Kasumi-1 (cell line): ENCODE measurements around the gene CAPN5.
"Not testable (repeated sequence)": the region's sequence is repeated elsewhere in the genome, so short reads cannot be mapped to it uniquely, and the experiment has no call there.

ENCODE experiments used
- DNase-seq, 2 experiments: peaks; one replicate each; lab custom pipeline; 2025; lab: John Stamatoyannopoulos, UW

Gene CAPN5

DNA sequence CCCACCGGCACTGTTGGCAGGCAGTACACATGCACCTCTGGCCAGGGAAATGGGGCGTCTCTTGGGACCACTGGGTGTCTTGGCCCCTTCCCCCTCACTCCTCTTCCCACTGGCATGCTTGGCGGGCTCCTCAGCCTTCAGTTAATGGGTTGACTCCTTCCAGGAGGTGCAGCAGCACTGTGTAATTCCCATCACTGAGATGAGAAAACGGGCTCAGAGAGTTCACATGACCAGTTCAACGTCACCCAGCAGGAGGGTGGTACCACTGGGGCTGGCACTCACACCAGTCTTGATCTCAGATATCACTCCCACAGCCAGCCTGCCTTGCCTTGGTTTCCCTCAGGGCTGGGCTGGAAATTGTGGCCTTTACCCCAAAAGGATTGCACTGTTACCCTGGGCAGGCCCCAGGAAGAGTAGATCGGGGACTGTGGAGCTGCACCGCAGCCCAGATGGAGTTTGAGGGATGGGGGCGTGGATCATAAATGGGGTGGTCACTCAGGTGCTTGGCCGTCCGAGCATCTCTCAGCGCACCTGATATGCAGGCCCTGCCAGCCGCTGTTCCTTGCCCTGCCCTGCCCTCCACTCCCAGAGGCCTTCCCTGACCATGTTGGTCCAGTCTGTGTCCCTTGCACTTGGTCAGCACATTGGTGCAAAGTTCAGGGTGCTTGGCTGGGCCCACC lies 16.9 kb downstream of the CAPN5 start:
- DNase-seq, result no peak

DNA sequence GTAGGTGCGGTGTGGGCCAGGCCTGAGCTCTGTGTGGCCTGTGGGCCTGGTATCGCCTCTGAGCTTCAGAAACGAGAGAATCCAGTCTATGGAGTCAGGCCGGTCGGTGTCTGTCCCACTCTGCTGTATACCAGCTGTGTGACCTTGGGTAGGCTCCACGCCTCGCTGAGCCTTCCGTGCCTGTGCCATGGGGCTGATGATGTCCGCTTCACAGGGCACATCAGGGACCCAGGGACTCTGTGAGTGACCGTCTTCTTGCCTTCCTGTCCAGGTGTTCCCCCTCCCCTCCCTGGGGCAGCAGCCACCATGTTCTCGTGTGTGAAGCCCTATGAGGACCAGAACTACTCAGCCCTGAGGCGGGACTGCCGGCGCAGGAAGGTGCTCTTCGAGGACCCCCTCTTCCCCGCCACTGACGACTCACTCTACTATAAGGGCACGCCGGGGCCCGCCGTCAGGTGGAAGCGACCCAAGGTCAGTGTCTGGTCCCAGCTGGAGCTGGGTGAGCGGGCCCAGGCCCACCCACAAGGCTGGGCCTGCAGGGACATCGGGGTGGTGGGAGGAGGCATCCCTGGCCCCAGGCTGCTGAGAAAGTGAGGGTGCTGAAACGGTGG lies 17.9 kb downstream of the CAPN5 start:
- no peak for DNase-seq

DNA sequence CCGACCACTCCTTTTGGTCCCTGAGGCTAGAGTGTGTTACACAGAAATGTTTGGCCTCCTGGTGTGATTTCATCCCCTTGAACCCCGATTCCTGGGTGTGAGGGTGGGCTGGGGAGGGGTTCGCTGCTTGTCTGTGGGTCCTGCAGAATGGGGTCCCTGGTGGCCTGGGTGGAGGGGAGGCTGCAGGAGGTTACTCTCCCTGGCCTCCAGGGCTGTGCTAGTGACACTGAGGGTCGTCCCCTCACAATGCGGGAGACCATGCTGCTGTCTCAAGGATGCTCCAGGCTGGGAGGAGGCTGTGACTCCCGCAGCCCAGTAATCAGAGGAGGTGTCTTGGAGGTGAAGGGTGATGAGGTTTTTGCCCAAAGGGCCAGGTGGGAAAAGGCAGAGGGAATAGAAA lies 18.9 kb downstream of the CAPN5 start:
- DNase-seq, result no peak

DNA sequence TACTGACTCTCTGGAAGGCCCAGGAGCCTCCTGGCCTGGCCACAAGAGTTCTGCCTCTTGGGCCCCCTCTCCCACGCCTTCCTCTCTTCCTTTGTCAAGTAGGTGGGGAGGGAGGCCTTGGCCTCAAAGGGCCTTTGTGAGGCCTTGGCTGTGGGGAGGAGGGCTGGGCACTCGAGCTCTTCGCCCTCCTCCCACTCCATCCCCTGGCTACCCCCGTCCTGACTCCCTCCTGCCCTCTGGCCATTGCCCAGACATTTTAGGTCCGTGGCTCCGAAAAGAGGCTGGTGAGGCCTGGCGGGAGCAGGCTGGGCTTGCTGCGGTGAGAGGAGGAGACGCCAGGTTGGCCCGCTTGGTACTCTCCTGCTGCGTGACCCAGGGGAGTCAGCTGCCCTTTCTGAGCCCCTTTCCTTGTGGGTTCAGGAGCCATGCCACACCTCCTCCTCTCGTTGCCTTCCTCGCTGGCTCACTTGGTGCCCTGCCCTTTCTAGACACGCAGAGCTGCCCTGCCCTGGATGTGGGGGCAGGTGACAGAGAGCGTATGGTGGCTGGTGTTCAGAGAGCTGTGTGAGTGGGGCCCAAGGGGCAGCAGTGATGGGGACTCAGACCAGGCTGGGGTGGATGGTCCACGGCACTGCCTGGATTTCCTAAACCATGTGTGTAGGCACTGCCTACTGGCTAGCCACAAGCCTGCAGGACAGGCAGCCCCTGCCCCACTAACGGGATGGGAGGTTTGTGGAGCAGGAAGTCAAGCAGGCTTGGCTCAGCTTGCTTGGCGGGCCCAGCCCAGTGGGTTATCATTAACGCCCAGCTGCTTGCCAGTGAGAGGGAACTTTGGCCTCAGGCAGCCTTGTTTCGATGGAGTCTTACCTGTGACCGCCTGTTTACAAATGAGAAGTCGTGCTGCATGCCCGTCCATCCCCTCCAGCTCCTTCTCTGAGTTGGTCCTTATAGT lies 20.0 kb downstream of the CAPN5 start:
- DNase-seq, result no peak

DNA sequence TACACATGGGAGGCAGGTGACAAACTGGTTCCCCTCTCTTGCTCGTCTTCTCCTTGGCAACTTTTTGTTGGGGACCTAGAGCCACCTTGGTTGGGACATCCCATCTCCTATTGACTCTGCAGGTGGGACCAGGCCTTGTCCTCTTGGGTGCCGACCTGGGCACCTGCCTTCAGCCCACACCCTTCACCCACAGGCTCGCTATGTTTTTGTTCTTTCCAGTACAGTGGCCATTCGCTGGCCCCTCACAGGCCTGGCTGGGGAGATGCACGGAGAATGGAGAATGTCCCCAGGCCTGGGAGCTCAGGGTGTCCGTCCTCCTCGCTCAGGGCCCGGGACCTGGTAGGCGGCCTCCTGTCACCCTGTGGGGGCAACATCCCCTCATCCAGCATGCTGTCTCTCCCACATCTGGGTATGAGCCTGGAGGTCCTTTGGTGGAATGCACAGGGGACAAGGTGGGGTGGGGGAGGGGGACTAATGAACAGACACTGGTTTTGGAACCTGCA lies 21.0 kb downstream of the CAPN5 start:
- DNase-seq, result no peak

DNA sequence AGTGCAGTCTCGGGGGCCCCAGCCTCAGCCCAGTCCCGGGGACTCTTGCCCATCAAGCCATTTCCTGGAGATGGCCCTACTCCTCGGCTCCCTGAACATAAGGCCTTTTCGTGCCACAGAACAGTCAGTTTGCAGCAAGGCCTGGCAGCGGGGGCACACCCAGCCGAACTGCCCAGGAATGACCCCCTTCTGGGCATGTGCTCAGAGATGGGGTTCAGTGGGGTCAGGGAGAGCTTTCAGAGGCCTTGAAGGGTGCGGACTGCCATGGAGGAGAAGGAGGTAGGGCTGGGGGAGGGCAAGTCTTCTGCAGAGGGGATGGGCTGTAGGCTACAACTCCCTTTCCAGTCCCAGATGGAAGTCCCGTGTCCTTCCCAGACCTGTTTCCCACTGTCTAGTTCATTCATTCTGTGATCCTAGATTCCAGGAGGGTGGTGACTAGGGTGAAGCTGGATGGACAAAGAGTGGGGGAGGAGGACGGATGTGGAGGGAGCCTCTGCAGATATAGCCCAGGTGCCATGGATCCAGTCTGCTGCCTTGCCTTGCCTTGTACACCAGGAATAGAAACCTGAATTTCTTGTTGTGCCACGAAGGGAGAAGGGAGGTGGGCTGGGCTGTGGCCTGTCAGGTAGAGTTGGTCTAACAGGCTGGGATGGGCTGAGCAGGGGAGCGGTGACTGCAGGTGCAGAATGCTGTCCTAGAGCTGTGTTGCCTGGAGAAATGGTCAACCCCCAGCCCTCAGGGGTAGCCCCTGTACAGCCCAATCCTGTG lies 21.6 kb downstream of the CAPN5 start:
- DNase-seq, result no peak

DNA sequence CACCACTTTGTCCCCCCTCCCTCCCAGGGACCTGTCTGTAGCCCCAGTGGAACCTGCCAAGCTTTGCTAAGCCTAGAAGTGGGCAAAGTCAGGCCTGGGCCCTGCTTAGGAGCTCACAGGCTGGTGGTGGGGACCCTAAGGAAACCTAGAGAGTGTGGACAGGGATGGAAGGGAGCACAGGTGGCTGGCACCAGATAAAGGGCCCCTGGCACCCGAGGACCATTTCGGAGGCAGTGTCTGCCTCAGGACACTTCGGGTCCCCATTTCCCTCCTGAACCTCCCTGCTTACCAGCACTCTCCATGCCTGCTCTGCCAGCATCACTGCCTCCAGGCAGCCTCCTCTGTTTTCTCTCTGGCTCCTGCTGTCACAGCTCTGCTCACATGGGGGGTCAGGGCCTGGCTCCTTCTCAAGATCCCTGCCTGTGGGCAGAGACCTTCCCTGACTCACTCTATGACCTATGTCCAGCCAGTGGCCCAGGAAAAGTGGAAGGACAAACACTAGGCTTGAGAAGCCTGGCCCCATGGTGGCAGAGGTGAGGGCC lies 22.3 kb downstream of the CAPN5 start:
- no peak for DNase-seq

DNA sequence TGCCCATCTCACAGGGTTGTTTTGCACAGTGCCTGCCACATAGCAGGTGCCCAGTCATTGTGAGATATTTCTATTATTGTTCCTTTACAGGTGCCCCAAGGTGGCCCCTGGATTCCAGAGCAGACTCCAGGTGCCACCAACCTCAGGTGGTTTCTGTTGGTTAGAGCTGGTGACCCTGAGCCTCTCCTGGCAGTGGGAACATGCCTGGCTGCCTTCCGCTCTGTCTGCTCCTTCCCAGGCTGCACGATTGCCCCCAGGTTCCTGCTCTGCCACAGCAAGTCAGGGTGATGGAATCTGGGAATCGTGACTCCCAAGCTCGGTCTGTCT lies 23.2 kb downstream of the CAPN5 start:
- DNase-seq, result no peak

DNA sequence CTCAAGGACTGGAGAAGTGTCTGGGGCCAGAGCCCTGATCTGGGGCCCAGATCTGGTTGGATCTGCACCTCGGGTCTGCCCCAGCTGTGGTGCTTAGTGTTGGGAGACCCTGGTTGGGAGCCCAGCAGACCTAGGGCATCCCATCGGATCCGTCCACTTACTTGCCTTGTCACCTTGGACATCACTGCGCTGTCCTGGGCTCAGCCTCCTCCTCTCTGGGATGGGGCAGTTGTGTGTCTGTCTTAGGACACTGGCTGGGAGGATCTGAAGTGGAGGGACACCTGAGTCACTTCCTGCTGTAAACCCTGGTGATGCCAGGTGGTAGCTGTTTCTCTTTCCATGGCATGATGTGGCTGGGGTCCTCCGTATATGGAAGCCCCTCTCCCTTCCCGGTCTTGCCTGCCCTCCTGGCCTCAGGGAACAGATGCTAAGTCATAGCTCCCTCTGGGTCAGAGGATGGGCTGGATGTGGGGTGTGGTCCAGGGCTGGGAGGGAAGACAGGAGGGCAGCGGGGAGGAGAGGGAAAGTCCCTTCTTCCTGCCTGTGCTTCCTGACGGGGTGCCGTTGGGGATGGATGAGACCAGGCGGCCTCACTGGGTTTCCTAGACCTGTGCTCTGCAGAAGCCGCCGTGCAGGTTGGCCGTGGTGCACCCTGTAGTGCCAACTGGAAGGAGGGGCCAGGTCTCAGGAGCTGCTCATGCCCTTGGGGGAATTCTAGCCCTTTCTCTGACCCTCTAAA lies 23.8 kb downstream of the CAPN5 start:
- no peak for DNase-seq

DNA sequence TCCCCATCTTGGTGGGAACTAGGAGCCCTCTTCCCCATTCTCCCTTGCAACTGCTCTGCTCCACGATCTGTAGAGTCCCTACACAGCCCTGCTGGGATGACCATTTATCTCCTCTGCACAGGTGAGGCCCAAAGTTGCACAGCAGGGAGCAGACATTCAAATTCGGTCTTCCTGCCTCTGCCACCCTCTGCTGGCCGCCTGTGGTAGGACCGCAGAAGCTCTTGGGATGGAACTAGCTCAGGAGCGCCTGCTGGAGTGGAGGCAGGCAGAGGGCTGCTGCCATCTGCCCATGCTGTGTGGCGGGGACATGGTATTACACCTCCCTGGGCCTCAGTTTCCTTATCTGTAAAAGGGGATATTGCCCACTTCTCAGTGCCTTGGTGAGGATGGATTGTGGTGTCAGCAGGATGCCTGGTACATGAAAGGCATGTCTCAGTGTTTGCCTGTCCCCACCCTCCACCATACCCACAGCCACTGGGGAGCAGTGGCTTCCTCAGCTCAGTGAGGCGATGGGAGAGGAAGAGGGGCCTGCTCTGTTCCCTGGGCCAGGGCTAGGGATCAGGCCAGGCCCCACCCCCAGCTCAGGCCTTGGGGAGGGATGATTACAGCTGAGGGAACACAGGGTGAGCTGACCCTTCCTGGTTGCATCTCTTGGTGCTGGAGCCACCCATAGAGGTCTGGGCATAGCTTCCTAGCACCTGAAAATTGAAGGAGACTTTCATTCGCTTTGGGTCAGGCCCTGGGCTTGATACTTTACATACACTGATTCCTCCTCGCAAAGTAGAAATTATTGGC lies 24.6 kb downstream of the CAPN5 start:
- peak; percentile 82 for DNase-seq

DNA sequence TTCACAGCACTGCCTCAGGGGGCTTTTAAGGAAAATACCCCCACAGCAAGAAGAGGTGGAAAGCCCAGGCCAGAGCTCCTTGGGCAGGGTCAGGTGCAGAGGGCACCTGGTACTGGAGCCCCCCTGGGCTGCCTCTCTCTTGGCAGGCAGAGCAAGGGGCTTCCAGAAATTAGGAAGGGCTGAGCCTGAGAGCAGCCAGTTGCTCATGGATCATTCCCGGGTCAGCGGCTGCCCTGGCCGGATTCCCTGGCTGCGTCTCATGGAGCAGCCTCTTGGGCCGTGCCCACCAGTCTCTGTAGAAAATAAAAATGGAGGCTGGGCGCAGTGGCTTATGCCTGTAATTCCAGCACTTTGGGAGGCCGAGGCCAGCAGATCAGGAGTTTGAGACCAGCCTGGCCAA lies 25.6 kb downstream of the CAPN5 start:
- no peak for DNase-seq

DNA sequence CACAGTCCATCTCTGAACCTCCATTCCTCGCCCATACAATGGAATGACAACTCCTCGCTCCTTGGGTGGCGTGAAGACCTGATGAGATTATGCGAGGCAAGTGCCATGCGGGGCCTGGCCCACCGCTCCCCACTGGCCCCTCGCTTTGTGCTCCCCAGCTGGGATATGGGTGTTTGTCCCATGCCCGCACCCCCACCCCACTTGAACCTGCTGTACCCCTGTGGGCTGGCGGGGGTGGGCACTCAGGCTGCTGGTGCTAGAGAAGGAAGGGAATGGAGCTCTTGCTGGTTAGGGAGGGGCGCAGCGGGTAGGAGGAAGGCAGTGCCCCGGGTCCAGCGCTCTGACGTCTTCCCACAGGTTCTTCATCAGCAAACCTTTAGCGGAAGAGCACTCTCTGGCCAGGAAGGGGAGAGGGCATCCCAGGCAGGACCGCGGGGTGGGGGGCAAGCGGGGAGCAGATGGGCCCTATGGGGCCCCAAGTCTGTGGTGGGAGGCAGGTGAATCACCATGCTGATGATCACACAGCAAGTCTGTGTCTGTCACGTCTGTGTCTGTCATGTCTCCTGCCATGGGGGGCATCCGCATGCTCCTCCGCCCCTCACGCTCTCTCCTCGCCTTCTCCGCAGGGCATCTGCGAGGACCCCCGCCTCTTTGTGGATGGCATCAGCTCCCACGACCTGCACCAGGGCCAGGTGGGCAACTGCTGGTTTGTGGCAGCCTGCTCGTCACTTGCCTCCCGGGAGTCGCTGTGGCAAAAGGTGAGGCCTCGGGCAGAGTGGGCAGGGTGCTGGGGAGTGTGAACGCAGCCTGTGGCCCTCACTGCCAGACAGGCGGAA lies 26.5 kb downstream of the CAPN5 start:
- no peak for DNase-seq

DNA sequence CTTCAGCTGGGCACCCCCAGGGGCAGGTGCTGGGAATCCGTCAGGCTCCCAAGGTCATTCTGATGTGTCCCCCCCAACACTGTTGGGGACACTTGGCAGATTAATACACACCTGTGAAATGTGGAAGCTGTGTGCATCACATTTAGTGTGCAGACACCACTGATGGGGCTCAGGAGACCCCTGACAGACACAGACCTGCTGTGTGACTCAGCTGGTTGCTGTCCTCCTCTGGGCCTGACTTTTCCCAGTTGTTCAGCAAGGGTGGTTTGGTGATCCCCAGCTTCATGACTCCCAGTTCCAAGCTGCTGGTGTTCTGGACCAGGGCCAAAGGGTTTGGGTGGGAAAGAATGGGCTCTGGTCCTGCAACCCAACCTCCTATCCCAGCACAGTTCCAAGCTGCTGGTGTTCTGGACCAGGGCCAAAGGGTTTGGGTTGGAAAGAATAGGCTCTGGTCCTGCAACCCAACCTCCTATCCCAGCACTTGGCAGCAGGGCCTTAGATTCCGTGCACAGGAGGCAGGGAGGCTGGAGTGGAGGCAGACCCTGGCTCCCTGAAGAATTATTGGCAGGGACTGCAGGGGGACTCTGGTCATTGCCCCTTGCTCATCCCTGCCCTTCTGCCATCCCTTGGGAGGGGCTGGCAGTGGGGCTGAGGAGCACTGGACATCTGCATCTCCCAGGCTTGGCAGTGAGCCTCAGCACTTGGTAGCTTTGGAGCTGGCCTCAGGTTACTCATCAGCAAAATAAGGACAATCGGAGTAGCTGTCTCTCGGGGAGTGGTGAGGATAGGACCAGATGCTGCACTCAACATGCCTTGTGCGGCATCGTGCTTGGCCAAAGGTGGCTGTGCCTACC lies 27.4 kb downstream of the CAPN5 start:
- DNase-seq, result no peak

DNA sequence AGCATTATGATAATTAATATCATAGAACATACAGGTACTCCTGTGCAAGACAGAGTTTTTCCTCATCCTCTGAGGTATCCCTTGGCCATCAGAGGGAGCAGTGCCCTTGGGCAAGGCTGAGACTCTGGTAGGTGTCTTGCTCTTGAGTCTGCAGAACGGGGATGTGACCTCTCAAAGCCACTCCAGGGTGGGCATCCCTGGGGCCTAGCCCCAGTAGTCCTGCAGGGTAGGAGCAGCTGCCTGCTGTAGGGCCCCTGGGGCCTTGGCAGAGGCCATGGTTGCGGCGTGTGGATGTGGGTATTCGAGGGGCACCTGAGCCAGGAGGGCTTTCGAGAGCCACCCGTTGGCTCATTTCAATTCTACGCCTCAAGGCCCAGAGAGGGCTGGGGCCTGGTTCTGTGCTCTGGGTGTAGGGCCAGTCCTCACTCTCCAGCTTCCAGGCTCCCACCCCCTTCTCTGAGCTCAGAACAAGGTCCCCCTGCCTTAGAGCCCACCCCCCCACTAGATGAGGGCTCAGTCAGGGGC lies 28.1 kb downstream of the CAPN5 start:
- DNase-seq, result no peak

DNA sequence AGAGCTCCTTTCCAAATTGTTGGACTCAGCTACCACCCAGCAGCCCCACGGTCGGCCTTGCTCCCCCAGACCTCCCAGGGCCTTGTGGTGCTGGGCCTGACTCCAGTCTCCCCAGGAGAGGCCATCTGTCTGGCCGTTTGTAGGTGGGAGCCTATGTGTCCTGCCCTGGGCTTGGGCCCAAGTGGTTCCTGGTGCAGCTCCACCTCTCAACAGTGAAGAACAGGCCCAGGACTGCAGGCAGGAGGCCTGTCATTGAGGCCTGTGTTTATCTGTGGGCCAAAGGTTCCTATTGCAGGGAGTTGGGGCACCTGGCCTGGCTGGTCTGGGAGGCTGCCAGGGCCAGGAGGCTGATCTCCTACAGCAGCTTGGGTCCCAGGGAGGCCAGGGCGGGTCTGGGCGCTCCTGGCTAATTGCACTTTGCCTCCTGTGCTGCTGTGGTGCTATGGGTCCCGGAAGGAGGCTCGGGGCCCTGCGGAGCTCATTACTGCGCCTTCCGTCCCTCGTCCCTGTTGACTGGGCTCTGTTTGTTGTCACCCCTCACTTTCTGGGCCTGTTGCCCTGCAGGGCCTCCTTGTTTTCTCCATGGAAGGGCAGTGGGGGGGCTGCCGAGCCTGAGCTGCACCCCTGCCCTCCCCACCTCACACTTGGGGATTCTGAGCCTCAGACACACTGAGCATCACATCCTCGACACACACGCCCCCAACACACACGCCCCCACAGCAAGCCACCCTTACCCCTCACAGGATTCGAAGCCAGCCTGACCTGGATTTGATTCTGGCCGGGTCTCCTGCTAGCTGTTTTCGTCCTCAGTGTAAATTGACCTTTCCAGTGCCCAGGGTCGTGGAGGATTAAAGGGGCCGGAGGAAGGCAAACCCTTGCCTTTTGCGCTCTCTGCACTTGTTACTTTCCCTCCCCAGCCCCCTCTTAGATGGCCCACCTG lies 29.1 kb downstream of the CAPN5 start:
- no peak for DNase-seq

DNA sequence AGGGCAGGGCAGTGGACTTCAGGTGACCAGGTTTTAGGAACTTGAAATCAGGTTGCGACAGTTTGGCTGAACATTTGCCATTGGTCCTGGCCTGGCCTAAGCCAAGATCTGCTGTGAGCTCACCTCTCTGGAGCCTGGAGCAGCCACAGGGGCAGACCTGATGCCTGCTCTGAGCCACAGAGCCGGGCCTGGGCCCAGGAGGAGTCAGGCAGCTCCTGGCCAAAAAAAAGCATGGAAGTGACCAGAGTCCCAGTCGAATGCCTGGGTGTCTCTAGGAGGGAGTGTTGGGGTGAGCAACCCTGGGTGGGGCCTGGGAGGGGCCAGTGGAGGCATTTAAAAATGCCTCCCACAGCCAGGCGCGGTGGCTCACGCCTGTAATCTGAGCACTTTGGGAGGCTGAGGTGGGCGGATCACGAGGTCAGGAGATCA lies 29.8 kb downstream of the CAPN5 start:
- no peak for DNase-seq

DNA sequence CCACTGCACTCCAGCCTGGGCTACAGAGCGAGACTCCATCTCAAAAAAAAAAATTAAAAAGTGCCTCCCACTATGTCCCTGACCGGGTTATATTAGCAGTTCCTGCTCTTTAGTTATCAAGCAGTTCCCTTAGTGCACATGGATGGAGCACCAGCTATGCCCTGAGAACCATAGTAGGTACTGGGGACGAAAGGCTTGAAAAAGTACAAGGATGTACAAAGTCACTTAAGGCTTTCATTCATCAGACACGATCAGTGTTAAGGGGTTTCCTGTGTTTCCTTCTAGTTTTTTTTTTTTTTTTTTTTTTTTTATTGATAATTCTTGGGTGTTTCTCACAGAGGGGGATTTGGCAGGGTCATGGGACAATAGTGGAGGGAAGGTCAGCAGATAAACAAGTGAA lies 30.4 kb downstream of the CAPN5 start:
- not testable (repeated sequence) for DNase-seq
